ENCODE results near the gene NFATC1. TPM values are rescaled to one million over a fixed set of nuclear protein-coding genes. Genes with fewer than 3 reads are reported as not detected.

Gene NFATC1
- total RNA-seq, 5 donors from 2014 or later (not counting 1 experiment from before 2014, with no cell fraction given), result 58.1 to 108 (median 66.0) TPM

GRCh38 chr18:79542876-79543750 lies 147.4 kb downstream of the NFATC1 start:
- no peaks in the 10 kb centered on the region for H3K36me3 Mint-ChIP-seq
- WGBS (ENCODE audit: insufficient coverage), result 91% methylated on average over 11 of the region's 15 CpGs
- H3K27me3 ChIP-seq (replicated peaks in 1 of 2; ENCODE audit: control insufficient read depth in 2 of 2, extremely low read depth in 1 of 2, insufficient read depth in 2 of 2, low read length in 1 of 2), result peaks cover 0 to 30% of the 10 kb centered on the region in 2 experiments
- no peaks in the 10 kb centered on the region for H3K9me3 ChIP-seq
- peaks cover 0 to 10% (median 0%) of the 10 kb centered on the region in 3 donors for H3K9me3 Mint-ChIP-seq
- H3K27ac Mint-ChIP-seq, result no peak overlapping the region
- H3K36me3 ChIP-seq (ENCODE audit: control insufficient read depth in 2 of 2, extremely low read depth in 1 of 2, insufficient read depth in 1 of 2, low read length in 1 of 2), result no peaks in the 10 kb centered on the region
- ATAC-seq (replicated peaks in 1 of 4) (no peak), DNase-seq (peak in 1 of 35 experiments; percentile 7)
- H3K27ac ChIP-seq (ENCODE audit: low read length), result no peak overlapping the region
- H3K4me3 ChIP-seq (ENCODE audit: control insufficient read depth in 1 of 2, extremely low read depth in 1 of 2, low read length in 1 of 2), result no peak overlapping the region
- H3K4me1 Mint-ChIP-seq, result no peaks in the 10 kb centered on the region
- H3K27me3 Mint-ChIP-seq, result peaks cover 0 to 3% of the 10 kb centered on the region in 2 donors
- no peaks in the 10 kb centered on the region for H3K4me1 ChIP-seq (ENCODE audit: control insufficient read depth in 1 of 2, extremely low read depth in 1 of 2, insufficient read depth in 2 of 2, low read length in 2 of 2)
- H3K4me3 Mint-ChIP-seq, result no peak overlapping the region
- ChIA-PET POLR2A (no interaction called here), CTCF (no interaction called here)

- H3K36me3 Mint-ChIP-seq, result no peaks in the 10 kb centered on the region
- H3K4me1 ChIP-seq (ENCODE audit: control insufficient read depth in 1 of 2, extremely low read depth in 1 of 2, insufficient read depth in 2 of 2, low read length in 2 of 2), result no peaks in the 10 kb centered on the region
- H3K27me3 ChIP-seq (replicated peaks in 1 of 2; ENCODE audit: control insufficient read depth in 2 of 2, extremely low read depth in 1 of 2, insufficient read depth in 2 of 2, low read length in 1 of 2), result peaks cover 0 to 30% of the 10 kb centered on the region in 2 experiments
- H3K9me3 ChIP-seq, result no peaks in the 10 kb centered on the region
- no peak overlapping the region for H3K4me3 ChIP-seq (ENCODE audit: control insufficient read depth in 1 of 2, extremely low read depth in 1 of 2, low read length in 1 of 2)
- H3K4me1 Mint-ChIP-seq, result no peaks in the 10 kb centered on the region
- no peak overlapping the region for H3K27ac Mint-ChIP-seq
- 84% methylated on average over 19 of the region's 21 CpGs for WGBS (ENCODE audit: insufficient coverage)
- H3K36me3 ChIP-seq (ENCODE audit: control insufficient read depth in 2 of 2, extremely low read depth in 1 of 2, insufficient read depth in 1 of 2, low read length in 1 of 2), result no peaks in the 10 kb centered on the region
- no peak overlapping the region for H3K4me3 Mint-ChIP-seq
- peaks cover 0 to 3% of the 10 kb centered on the region in 2 donors for H3K27me3 Mint-ChIP-seq
- ATAC-seq (replicated peaks in 1 of 4) (no peak), DNase-seq (peak in 1 of 35 experiments; percentile 7)
- ChIA-PET POLR2A (no interaction called here), CTCF (no interaction called here)
- H3K27ac ChIP-seq (ENCODE audit: low read length), result no peak overlapping the region
- H3K9me3 Mint-ChIP-seq, result peaks cover 0 to 10% (median 0%) of the 10 kb centered on the region in 3 donors
Observed at GRCh38 chr18:79543861-79544385, 148.2 kb downstream of the NFATC1 start.

- H3K27me3 Mint-ChIP-seq, result peaks cover 0 to 3% of the 10 kb centered on the region in 2 donors
- ChIA-PET CTCF (no interaction called here), POLR2A (no interaction called here)
- ATAC-seq (replicated peaks in 1 of 4), result no peak
- H3K9me3 Mint-ChIP-seq, result peaks cover 0 to 10% (median 0%) of the 10 kb centered on the region in 3 donors
- WGBS (ENCODE audit: insufficient coverage), result 41% methylated on average over 14 of the region's 23 CpGs
- Histone ChIP-seq H3K36me3 (ENCODE audit: control insufficient read depth in 2 of 2, extremely low read depth in 1 of 2, insufficient read depth in 1 of 2, low read length in 1 of 2) (no peaks in the 10 kb centered on the region), H3K9me3 (no peaks in the 10 kb centered on the region), H3K4me3 (ENCODE audit: control insufficient read depth in 1 of 2, extremely low read depth in 1 of 2, low read length in 1 of 2) (no peak overlapping the region), H3K4me1 (ENCODE audit: control insufficient read depth in 1 of 2, extremely low read depth in 1 of 2, insufficient read depth in 2 of 2, low read length in 2 of 2) (no peaks in the 10 kb centered on the region), H3K27ac (ENCODE audit: low read length) (no peak overlapping the region), H3K27me3 (replicated peaks in 1 of 2; ENCODE audit: control insufficient read depth in 2 of 2, extremely low read depth in 1 of 2, insufficient read depth in 2 of 2, low read length in 1 of 2) (peaks cover 0 to 31% of the 10 kb centered on the region in 2 experiments)
- no peaks in the 10 kb centered on the region for H3K4me1 Mint-ChIP-seq
- H3K27ac Mint-ChIP-seq, result no peak overlapping the region
- no peaks in the 10 kb centered on the region for H3K36me3 Mint-ChIP-seq
- H3K4me3 Mint-ChIP-seq, result no peak overlapping the region
- peak in 1 of 35 experiments; percentile 7 for DNase-seq
Observed at GRCh38 chr18:79544386-79544963, 148.7 kb downstream of the NFATC1 start.

- Histone ChIP-seq H3K27ac (ENCODE audit: low read length) (no peak overlapping the region), H3K4me3 (ENCODE audit: control insufficient read depth in 1 of 2, extremely low read depth in 1 of 2, low read length in 1 of 2) (no peak overlapping the region), H3K4me1 (ENCODE audit: control insufficient read depth in 1 of 2, extremely low read depth in 1 of 2, insufficient read depth in 2 of 2, low read length in 2 of 2) (no peaks in the 10 kb centered on the region), H3K27me3 (replicated peaks in 1 of 2; ENCODE audit: control insufficient read depth in 2 of 2, extremely low read depth in 1 of 2, insufficient read depth in 2 of 2, low read length in 1 of 2) (peaks cover 0 to 34% of the 10 kb centered on the region in 2 experiments), H3K9me3 (no peaks in the 10 kb centered on the region), H3K36me3 (ENCODE audit: control insufficient read depth in 2 of 2, extremely low read depth in 1 of 2, insufficient read depth in 1 of 2, low read length in 1 of 2) (no peaks in the 10 kb centered on the region)
- Mint-ChIP-seq H3K4me3 (no peak overlapping the region), H3K36me3 (no peaks in the 10 kb centered on the region), H3K27ac (no peak overlapping the region), H3K9me3 (peaks cover 0 to 10% (median 0%) of the 10 kb centered on the region in 3 donors), H3K27me3 (peaks cover 0 to 3% of the 10 kb centered on the region in 2 donors), H3K4me1 (no peaks in the 10 kb centered on the region)
- ChIA-PET CTCF (no interaction called here), POLR2A (no interaction called here)
- ATAC-seq (replicated peaks in 1 of 4) (no peak), DNase-seq (peak in 1 of 35 experiments; percentile 16)
- WGBS (ENCODE audit: insufficient coverage), result 74% methylated on average over 3 of the region's 20 CpGs
Observed at GRCh38 chr18:79545255-79545654, 149.5 kb downstream of the NFATC1 start.

GRCh38 chr18:79545736-79546171 lies 150.0 kb downstream of the NFATC1 start:
- peaks cover 0 to 34% of the 10 kb centered on the region in 2 experiments for H3K27me3 ChIP-seq (replicated peaks in 1 of 2; ENCODE audit: control insufficient read depth in 2 of 2, extremely low read depth in 1 of 2, insufficient read depth in 2 of 2, low read length in 1 of 2)
- H3K4me1 Mint-ChIP-seq, result no peaks in the 10 kb centered on the region
- H3K4me1 ChIP-seq (ENCODE audit: control insufficient read depth in 1 of 2, extremely low read depth in 1 of 2, insufficient read depth in 2 of 2, low read length in 2 of 2), result no peaks in the 10 kb centered on the region
- peak in 1 of 35 experiments; percentile 7 for DNase-seq
- H3K36me3 Mint-ChIP-seq, result no peaks in the 10 kb centered on the region
- H3K9me3 ChIP-seq, result no peaks in the 10 kb centered on the region
- no peak for ATAC-seq (replicated peaks in 1 of 4)
- peaks cover 0 to 3% of the 10 kb centered on the region in 2 donors for H3K27me3 Mint-ChIP-seq
- POLR2A ChIA-PET, result no interaction called here
- no peak overlapping the region for H3K27ac Mint-ChIP-seq
- CTCF ChIA-PET, result no interaction called here
- WGBS (ENCODE audit: insufficient coverage), result 57% methylated on average over 17 of the region's 18 CpGs
- H3K9me3 Mint-ChIP-seq, result peaks cover 0 to 10% (median 0%) of the 10 kb centered on the region in 3 donors
- no peak overlapping the region for H3K4me3 Mint-ChIP-seq
- no peak overlapping the region for H3K4me3 ChIP-seq (ENCODE audit: control insufficient read depth in 1 of 2, extremely low read depth in 1 of 2, low read length in 1 of 2)
- no peaks in the 10 kb centered on the region for H3K36me3 ChIP-seq (ENCODE audit: control insufficient read depth in 2 of 2, extremely low read depth in 1 of 2, insufficient read depth in 1 of 2, low read length in 1 of 2)
- H3K27ac ChIP-seq (ENCODE audit: low read length), result no peak overlapping the region

- ChIA-PET POLR2A (no interaction called here), CTCF (no interaction called here)
- H3K4me3 Mint-ChIP-seq, result no peak overlapping the region
- DNase-seq (peak in 1 of 35 experiments; percentile 3), ATAC-seq (replicated peaks in 1 of 4) (no peak)
- H3K27ac Mint-ChIP-seq, result no peak overlapping the region
- Histone ChIP-seq H3K36me3 (ENCODE audit: control insufficient read depth in 2 of 2, extremely low read depth in 1 of 2, insufficient read depth in 1 of 2, low read length in 1 of 2) (no peaks in the 10 kb centered on the region), H3K9me3 (no peaks in the 10 kb centered on the region), H3K27ac (ENCODE audit: low read length) (no peak overlapping the region), H3K4me1 (ENCODE audit: control insufficient read depth in 1 of 2, extremely low read depth in 1 of 2, insufficient read depth in 2 of 2, low read length in 2 of 2) (no peaks in the 10 kb centered on the region), H3K27me3 (replicated peaks in 1 of 2; ENCODE audit: control insufficient read depth in 2 of 2, extremely low read depth in 1 of 2, insufficient read depth in 2 of 2, low read length in 1 of 2) (peaks cover 0 to 34% of the 10 kb centered on the region in 2 experiments), H3K4me3 (ENCODE audit: control insufficient read depth in 1 of 2, extremely low read depth in 1 of 2, low read length in 1 of 2) (no peak overlapping the region)
- peaks cover 0 to 3% of the 10 kb centered on the region in 2 donors for H3K27me3 Mint-ChIP-seq
- no peaks in the 10 kb centered on the region for H3K36me3 Mint-ChIP-seq
- H3K4me1 Mint-ChIP-seq, result no peaks in the 10 kb centered on the region
- peaks cover 0 to 9% (median 0%) of the 10 kb centered on the region in 3 donors for H3K9me3 Mint-ChIP-seq
- WGBS (ENCODE audit: insufficient coverage), result 83% methylated on average over 21 of the region's 23 CpGs
Observed at GRCh38 chr18:79546781-79547272, 151.1 kb downstream of the NFATC1 start.
